ENCODE data around the gene SYTL3.

- TF ChIP-seq EZH2 (IDR thresholded peaks at IDR 0.05; ENCODE audit: low read depth, low read length, severe bottlenecking) = no peak
- no peak for TF ChIP-seq CTCF (IDR thresholded peaks at IDR 0.05; ENCODE audit: control extremely low read depth in 1 of 3, insufficient read depth in 1 of 3, low read depth in 1 of 3, low read length in 3 of 3)
- TF ChIP-seq KDM4A (IDR thresholded peaks at IDR 0.05; ENCODE audit: low read depth, low read length, severe bottlenecking) = no peak
- no peak for TF ChIP-seq ATF3 (IDR thresholded peaks at IDR 0.05; ENCODE audit: insufficient read depth, low read depth, low read length)
- no peak for TF ChIP-seq GABPA (IDR thresholded peaks at IDR 0.05; ENCODE audit: borderline replicate concordance, insufficient read depth, low read length)
- TF ChIP-seq POLR2AphosphoS5 (IDR thresholded peaks at IDR 0.05; ENCODE audit: low read depth, low read length) = no peak
- no peak for TF ChIP-seq MAX (IDR thresholded peaks at IDR 0.05)
- TF ChIP-seq SP1 (IDR thresholded peaks at IDR 0.05; ENCODE audit: low read depth, low read length) = no peak
- no peak for TF ChIP-seq POLR2A (IDR thresholded peaks at IDR 0.05; ENCODE audit: control extremely low read depth in 1 of 2, low read depth in 2 of 2, low read length in 2 of 2)
- TF ChIP-seq SP2 (IDR thresholded peaks at IDR 0.05; ENCODE audit: low read length) = no peak
- TF ChIP-seq EGR1 (IDR thresholded peaks at IDR 0.05; ENCODE audit: borderline replicate concordance, low read depth, low read length) = no peak
- TF ChIP-seq POU5F1 (IDR thresholded peaks at IDR 0.05; ENCODE audit: low read depth, low read length) = no peak
These were observed 23.3 kb upstream of the SYTL3 start for GRCh38 chr6:158626360-158627167.
